Measurements from ENCODE around the gene C19orf81.
A peak's percentile ranks its signal among the peaks of the same experiment; 100 is the strongest.

- TF ChIP-seq ERG (CRISPR knock-in tag; IDR thresholded peaks at IDR 0.05) (no peak), SP1 (CRISPR knock-in tag; conservative IDR thresholded peaks at IDR 0.05) (no peak), TP53 (CRISPR knock-in tag; IDR thresholded peaks at IDR 0.05) (no peak), SOX15 (CRISPR knock-in tag; IDR thresholded peaks at IDR 0.05) (no peak), NFYB (CRISPR knock-in tag; conservative IDR thresholded peaks at IDR 0.05; ENCODE audit: low read depth) (no peak)
- TF ChIP-seq, protein P1, sequence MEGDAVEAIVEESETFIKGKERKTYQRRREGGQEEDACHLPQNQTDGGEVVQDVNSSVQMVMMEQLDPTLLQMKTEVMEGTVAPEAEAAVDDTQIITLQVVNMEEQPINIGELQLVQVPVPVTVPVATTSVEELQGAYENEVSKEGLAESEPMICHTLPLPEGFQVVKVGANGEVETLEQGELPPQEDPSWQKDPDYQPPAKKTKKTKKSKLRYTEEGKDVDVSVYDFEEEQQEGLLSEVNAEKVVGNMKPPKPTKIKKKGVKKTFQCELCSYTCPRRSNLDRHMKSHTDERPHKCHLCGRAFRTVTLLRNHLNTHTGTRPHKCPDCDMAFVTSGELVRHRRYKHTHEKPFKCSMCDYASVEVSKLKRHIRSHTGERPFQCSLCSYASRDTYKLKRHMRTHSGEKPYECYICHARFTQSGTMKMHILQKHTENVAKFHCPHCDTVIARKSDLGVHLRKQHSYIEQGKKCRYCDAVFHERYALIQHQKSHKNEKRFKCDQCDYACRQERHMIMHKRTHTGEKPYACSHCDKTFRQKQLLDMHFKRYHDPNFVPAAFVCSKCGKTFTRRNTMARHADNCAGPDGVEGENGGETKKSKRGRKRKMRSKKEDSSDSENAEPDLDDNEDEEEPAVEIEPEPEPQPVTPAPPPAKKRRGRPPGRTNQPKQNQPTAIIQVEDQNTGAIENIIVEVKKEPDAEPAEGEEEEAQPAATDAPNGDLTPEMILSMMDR (IDR thresholded peaks at IDR 0.05) = peak; percentile 95
- TF ChIP-seq, protein P2, sequence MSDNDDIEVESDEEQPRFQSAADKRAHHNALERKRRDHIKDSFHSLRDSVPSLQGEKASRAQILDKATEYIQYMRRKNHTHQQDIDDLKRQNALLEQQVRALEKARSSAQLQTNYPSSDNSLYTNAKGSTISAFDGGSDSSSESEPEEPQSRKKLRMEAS (CRISPR knock-in tag; IDR thresholded peaks at IDR 0.05) = no peak
- TF ChIP-seq, protein P3, sequence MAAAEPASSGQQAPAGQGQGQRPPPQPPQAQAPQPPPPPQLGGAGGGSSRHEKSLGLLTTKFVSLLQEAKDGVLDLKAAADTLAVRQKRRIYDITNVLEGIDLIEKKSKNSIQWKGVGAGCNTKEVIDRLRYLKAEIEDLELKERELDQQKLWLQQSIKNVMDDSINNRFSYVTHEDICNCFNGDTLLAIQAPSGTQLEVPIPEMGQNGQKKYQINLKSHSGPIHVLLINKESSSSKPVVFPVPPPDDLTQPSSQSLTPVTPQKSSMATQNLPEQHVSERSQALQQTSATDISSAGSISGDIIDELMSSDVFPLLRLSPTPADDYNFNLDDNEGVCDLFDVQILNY (CRISPR knock-in tag; IDR thresholded peaks at IDR 0.05) = no peak
Observed at GRCh38 chr19:50669302-50670101, 20.3 kb downstream of the C19orf81 start.
